Astrocyte (in vitro differentiated cells and primary cell): ENCODE results near the gene ESYT3. TPM values are rescaled to one million over a fixed set of nuclear protein-coding genes. Genes with fewer than 3 reads are reported as not detected.

Experiments used
- DNase-seq: peaks from one replicate; pipeline ENCODE4 v3.0.0-alpha.2; 2010; ENCODE audit warnings: low read depth
- FAIRE-seq: peaks from 2 replicates; lab custom pipeline; 2011; peaks lifted over from hg19 to GRCh38; lab: Jason Lieb, UNC
- H2AFZ ChIP-seq: 2 replicates; pipeline ENCODE4 v1.6.0; 2012; ENCODE audit warnings: low read depth, low read length, inconsistent platforms
- H3K27ac ChIP-seq: 2 replicates; pipeline ENCODE4 v1.5.1; 2011; ENCODE audit warnings: low read depth, low read length, inconsistent platforms
- H3K27me3 ChIP-seq: 2 replicates; pipeline ENCODE4 v1.6.0; 2011; ENCODE audit warnings: low read length, inconsistent platforms; ENCODE audit not compliant: insufficient read depth
- H3K36me3 ChIP-seq: 2 replicates; pipeline ENCODE4 v1.5.1; 2011; ENCODE audit warnings: low read length, inconsistent platforms; ENCODE audit not compliant: insufficient read depth
- H3K4me1 ChIP-seq: 2 replicates; pipeline ENCODE4 v1.5.1; 2011; ENCODE audit warnings: low read length, inconsistent platforms; ENCODE audit not compliant: insufficient read depth
- H3K4me2 ChIP-seq: 2 replicates; pipeline ENCODE4 v1.6.0; 2012; ENCODE audit warnings: low read length, inconsistent platforms
- H3K4me3 ChIP-seq: 2 replicates; pipeline ENCODE4 v1.5.1; 2011; ENCODE audit warnings: low read depth, mild to moderate bottlenecking, low read length, inconsistent platforms; ENCODE audit not compliant: insufficient read depth
- H3K79me2 ChIP-seq: 2 replicates; pipeline ENCODE4 v1.6.0; 2012; ENCODE audit warnings: mild to moderate bottlenecking, low read length, inconsistent platforms; ENCODE audit not compliant: insufficient read depth
- H3K9ac ChIP-seq: 2 replicates; pipeline ENCODE4 v1.6.0; 2012; ENCODE audit warnings: mild to moderate bottlenecking, low read length, inconsistent platforms
- H3K9me3 ChIP-seq: 2 replicates; pipeline ENCODE4 v1.5.1; 2012; ENCODE audit warnings: low read depth, mild to moderate bottlenecking, low read length, inconsistent platforms; ENCODE audit not compliant: insufficient read depth
- H4K20me1 ChIP-seq: 2 replicates; pipeline ENCODE4 v1.6.0; 2012; ENCODE audit warnings: low read length, inconsistent platforms; ENCODE audit not compliant: insufficient read depth
- H3K27ac Mint-ChIP-seq: one replicate; pipeline ENCODE4 v1.8.0; 2021; ENCODE audit warnings: mild to moderate bottlenecking, mixed read lengths; ENCODE audit not compliant: unreplicated experiment
- H3K27me3 Mint-ChIP-seq: one replicate; pipeline ENCODE4 v1.8.0; 2021; ENCODE audit warnings: low read depth, mixed read lengths; ENCODE audit not compliant: unreplicated experiment
- H3K36me3 Mint-ChIP-seq: one replicate; pipeline ENCODE4 v1.8.0; 2021; ENCODE audit warnings: low read depth, mixed read lengths; ENCODE audit not compliant: unreplicated experiment
- H3K4me1 Mint-ChIP-seq: one replicate; pipeline ENCODE4 v1.8.0; 2021; ENCODE audit warnings: low read depth, mixed read lengths; ENCODE audit not compliant: unreplicated experiment
- H3K4me3 Mint-ChIP-seq: one replicate; pipeline ENCODE4 v1.8.0; 2021; ENCODE audit warnings: mild to moderate bottlenecking, moderate library complexity, mixed read lengths; ENCODE audit not compliant: unreplicated experiment
- H3K9me3 Mint-ChIP-seq: one replicate; pipeline ENCODE4 v1.8.0; 2021; ENCODE audit warnings: mild to moderate bottlenecking, mixed read lengths; ENCODE audit not compliant: unreplicated experiment
- CTCF ChIP-seq: IDR thresholded peaks from 2 replicates; pipeline ENCODE4 v1.5.1; 2011; ENCODE audit warnings: low read depth, mild to moderate bottlenecking, inconsistent platforms, low read length, moderate library complexity; ENCODE audit not compliant: insufficient read depth
- EZH2 ChIP-seq: IDR thresholded peaks from 2 replicates; pipeline ENCODE4 v1.6.1; 2012; ENCODE audit warnings: mild to moderate bottlenecking, low read length, inconsistent platforms; ENCODE audit not compliant: insufficient read depth
- total RNA-seq: library from RNA; stranded (reverse); gene quantifications from 2 replicates; pipeline ENCODE4 v1.2.1, GENCODE V29; 2021

The ESYT3 gene
- total RNA-seq, 1 donor from 2014 or later = 2.0 TPM

GRCh38 chr3:138464491-138464860 lies 30.1 kb downstream of the ESYT3 start:
- Histone ChIP-seq H3K4me2 (no peak overlapping the region), H3K36me3 (no peaks in the 10 kb centered on the region), H3K4me1 (no peaks in the 10 kb centered on the region), H3K4me3 (no peak overlapping the region), H3K9ac (no peak overlapping the region), H2AFZ (no peak overlapping the region), H3K27ac (no peak overlapping the region), H3K27me3 (peaks cover 7% of the 10 kb centered on the region), H3K79me2 (no peaks in the 10 kb centered on the region), H3K9me3 (no peaks in the 10 kb centered on the region), H4K20me1 (no peaks in the 10 kb centered on the region)
- H3K4me1 Mint-ChIP-seq = peaks cover 6% of the 10 kb centered on the region
- peaks cover 15% of the 10 kb centered on the region for H3K36me3 Mint-ChIP-seq
- H3K4me3 Mint-ChIP-seq = no peak overlapping the region
- H3K27ac Mint-ChIP-seq = no peak overlapping the region
- no peak for DNase-seq
- peaks cover 10% of the 10 kb centered on the region for H3K27me3 Mint-ChIP-seq
- TF ChIP-seq EZH2 = no peak
- no peak for TF ChIP-seq CTCF
- FAIRE-seq = no peak
- no peaks in the 10 kb centered on the region for H3K9me3 Mint-ChIP-seq

- no peak overlapping the region for H2AFZ ChIP-seq
- peaks cover 6% of the 10 kb centered on the region for H3K4me1 Mint-ChIP-seq
- FAIRE-seq = no peak
- no peaks in the 10 kb centered on the region for H3K79me2 ChIP-seq
- H3K9me3 Mint-ChIP-seq = no peaks in the 10 kb centered on the region
- TF ChIP-seq EZH2 = no peak
- TF ChIP-seq CTCF = no peak
- no peaks in the 10 kb centered on the region for H3K36me3 ChIP-seq
- H4K20me1 ChIP-seq = no peaks in the 10 kb centered on the region
- H3K4me3 ChIP-seq = no peak overlapping the region
- H3K36me3 Mint-ChIP-seq = peaks cover 15% of the 10 kb centered on the region
- H3K9me3 ChIP-seq = no peaks in the 10 kb centered on the region
- H3K4me1 ChIP-seq = no peaks in the 10 kb centered on the region
- peaks cover 7% of the 10 kb centered on the region for H3K27me3 ChIP-seq
- no peak for DNase-seq
- H3K27me3 Mint-ChIP-seq = peaks cover 10% of the 10 kb centered on the region
- H3K27ac Mint-ChIP-seq = no peak overlapping the region
- H3K9ac ChIP-seq = no peak overlapping the region
- H3K27ac ChIP-seq = no peak overlapping the region
- H3K4me2 ChIP-seq = no peak overlapping the region
- no peak overlapping the region for H3K4me3 Mint-ChIP-seq
Observed at GRCh38 chr3:138465451-138465850, 31.0 kb downstream of the ESYT3 start.

GRCh38 chr3:138465925-138466324 lies 31.5 kb downstream of the ESYT3 start:
- peaks cover 7% of the 10 kb centered on the region for H3K27me3 ChIP-seq
- Mint-ChIP-seq H3K36me3 (peaks cover 15% of the 10 kb centered on the region), H3K27me3 (peaks cover 10% of the 10 kb centered on the region), H3K9me3 (no peaks in the 10 kb centered on the region), H3K4me3 (no peak overlapping the region), H3K4me1 (peaks cover 6% of the 10 kb centered on the region), H3K27ac (no peak overlapping the region)
- DNase-seq (peak; percentile 55), FAIRE-seq (no peak)
- no peak overlapping the region for H3K4me3 ChIP-seq
- H4K20me1 ChIP-seq = no peaks in the 10 kb centered on the region
- no peak overlapping the region for H2AFZ ChIP-seq
- H3K9ac ChIP-seq = no peak overlapping the region
- no peaks in the 10 kb centered on the region for H3K79me2 ChIP-seq
- no peaks in the 10 kb centered on the region for H3K36me3 ChIP-seq
- H3K4me1 ChIP-seq = no peaks in the 10 kb centered on the region
- TF ChIP-seq EZH2 = no peak
- no peak for TF ChIP-seq CTCF
- H3K27ac ChIP-seq = no peak overlapping the region
- H3K9me3 ChIP-seq = no peaks in the 10 kb centered on the region
- H3K4me2 ChIP-seq = no peak overlapping the region
